ENCODE measurements around the gene DIP2C.

The DIP2C gene

GRCh38 chr10:507908-508444 is 181.5 kb downstream of the DIP2C start:
- DNase-seq = no peak

- no peak for DNase-seq
These were observed 182.1 kb downstream of the DIP2C start for GRCh38 chr10:507355-507699.

GRCh38 chr10:506451-507354 is 182.8 kb downstream of the DIP2C start:
- no peak for DNase-seq

GRCh38 chr10:505419-505818 is 184.0 kb downstream of the DIP2C start:
- DNase-seq = no peak

GRCh38 chr10:504806-505205 is 184.7 kb downstream of the DIP2C start:
- no peak for DNase-seq

GRCh38 chr10:504121-504611 is 185.3 kb downstream of the DIP2C start:
- no peak for DNase-seq

GRCh38 chr10:501596-501995 is 187.9 kb downstream of the DIP2C start:
- DNase-seq = no peak

GRCh38 chr10:500876-501275 is 188.6 kb downstream of the DIP2C start:
- no peak for DNase-seq

- no peak for DNase-seq
These were observed 189.5 kb downstream of the DIP2C start for GRCh38 chr10:499991-500390.

- DNase-seq = no peak
These were observed 190.6 kb downstream of the DIP2C start for GRCh38 chr10:498760-499435.

- no peak for DNase-seq
These were observed 191.5 kb downstream of the DIP2C start for GRCh38 chr10:497898-498451.

- DNase-seq = no peak
These were observed 192.2 kb downstream of the DIP2C start for GRCh38 chr10:497289-497688.

GRCh38 chr10:494556-494955 is 194.9 kb downstream of the DIP2C start:
- no peak for DNase-seq

GRCh38 chr10:494149-494542 is 195.3 kb downstream of the DIP2C start:
- DNase-seq = no peak

GRCh38 chr10:493391-494148 is 195.9 kb downstream of the DIP2C start:
- DNase-seq = no peak

- DNase-seq = no peak
These were observed 196.6 kb downstream of the DIP2C start for GRCh38 chr10:492836-493235.

GRCh38 chr10:491667-492424 is 197.6 kb downstream of the DIP2C start:
- no peak for DNase-seq

GRCh38 chr10:490891-491571 is 198.4 kb downstream of the DIP2C start:
- DNase-seq = no peak

- no peak for DNase-seq
These were observed 199.2 kb downstream of the DIP2C start for GRCh38 chr10:490256-490655.

- no peak for DNase-seq
These were observed 200.1 kb downstream of the DIP2C start for GRCh38 chr10:489330-489729.

- DNase-seq = no peak
These were observed 200.6 kb downstream of the DIP2C start for GRCh38 chr10:488933-489215.

Measured in activated CD4-positive, alpha-beta T cell treated with anti-CD3 and anti-CD28 coated beads, Interleukin-2, amount 50 U/mL, for 48 hours (primary cell).